Heart left ventricle (tissue), 13 donors: ENCODE measurements around the gene ADAMTSL1.

ENCODE experiments used
- POLR2A ChIP-seq, 2 donors: fragments of 450-650 bp; IDR thresholded peaks; one replicate each; pipeline ENCODE4 v1.6.1; 2017; ENCODE audit warnings: antibody characterized with exemption in 2 of 2, mild to moderate bottlenecking in 2 of 2, moderate library complexity in 2 of 2
- TF ChIP-seq, protein P1 (sequence below), 12 donors: fragments of 200-600 bp; sonication (generic) in 4 of 12; IDR thresholded peaks; one replicate each; pipeline versions ENCODE4 v1.5.0 to v1.8.0; 2018 to 2022; ENCODE audit warnings: antibody characterized with exemption in 12 of 12, mild to moderate bottlenecking in 5 of 12
- donor health status: ischemic (EF 13 %, LVEDD 7.1; RV severe dilation, severe dysfunction).
- donor health status: DM: no; HTN: yes; CAD: no.
- donor health status: DM: no; HTN: no; CAD: no.
- donor health status: ischemic (EF 25% LVEDD 6.9; RV normal size, moderate dysfunction).
- donor health status: ischemic (EF 25% LVEDD 5.7; RV mildly dilated, moderate dysfunction).
- donor health status: ischemic (EF 35%, LVEDD 5.7; RV mildly dilated, moderate dysfunction).
- donor health status: nonischemic (EF 11% LVEDD 7.7; RV severe dilation, severe dysfunction).
- donor health status: DM: yes; HTN: yes; CAD: no.
- donor health status: PGD.
- donor health status: ischemic (EF 29% LVEDD 5.4; RV normal size, mild dysfunction).
- donor health status: nonischemic (EF 23%, LVEDD 6.1; RV moderate dilation, normal function).

DNA sequence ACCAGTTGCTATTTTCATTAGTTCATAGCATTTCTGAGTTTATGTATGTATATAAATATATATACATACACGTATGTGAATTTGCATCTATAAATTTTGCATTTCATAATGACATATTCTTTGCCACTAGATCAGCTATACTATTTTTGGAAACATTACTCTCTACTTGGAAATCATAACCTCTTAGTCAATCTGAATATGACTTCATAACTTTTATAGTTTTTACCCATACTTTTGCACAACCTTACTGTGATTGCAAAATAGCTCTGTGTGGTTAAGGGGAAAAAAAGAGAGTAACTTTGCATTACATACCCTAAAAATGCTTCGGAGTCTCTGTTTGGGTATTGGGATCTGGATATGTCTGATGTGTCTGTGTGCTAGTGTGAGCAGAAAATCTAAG, 44.9 kb upstream of the ADAMTSL1 start:
- no peak for TF ChIP-seq POLR2A (IDR thresholded peaks at IDR 0.05)
- TF ChIP-seq, protein P1, sequence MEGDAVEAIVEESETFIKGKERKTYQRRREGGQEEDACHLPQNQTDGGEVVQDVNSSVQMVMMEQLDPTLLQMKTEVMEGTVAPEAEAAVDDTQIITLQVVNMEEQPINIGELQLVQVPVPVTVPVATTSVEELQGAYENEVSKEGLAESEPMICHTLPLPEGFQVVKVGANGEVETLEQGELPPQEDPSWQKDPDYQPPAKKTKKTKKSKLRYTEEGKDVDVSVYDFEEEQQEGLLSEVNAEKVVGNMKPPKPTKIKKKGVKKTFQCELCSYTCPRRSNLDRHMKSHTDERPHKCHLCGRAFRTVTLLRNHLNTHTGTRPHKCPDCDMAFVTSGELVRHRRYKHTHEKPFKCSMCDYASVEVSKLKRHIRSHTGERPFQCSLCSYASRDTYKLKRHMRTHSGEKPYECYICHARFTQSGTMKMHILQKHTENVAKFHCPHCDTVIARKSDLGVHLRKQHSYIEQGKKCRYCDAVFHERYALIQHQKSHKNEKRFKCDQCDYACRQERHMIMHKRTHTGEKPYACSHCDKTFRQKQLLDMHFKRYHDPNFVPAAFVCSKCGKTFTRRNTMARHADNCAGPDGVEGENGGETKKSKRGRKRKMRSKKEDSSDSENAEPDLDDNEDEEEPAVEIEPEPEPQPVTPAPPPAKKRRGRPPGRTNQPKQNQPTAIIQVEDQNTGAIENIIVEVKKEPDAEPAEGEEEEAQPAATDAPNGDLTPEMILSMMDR (IDR thresholded peaks at IDR 0.05) = no peak
